HG03280 (cell line): ENCODE results near the gene ANTXR1.

ENCODE experiments used
- ATAC-seq: cut with Tn5 transposase; IDR thresholded peaks from one replicate; pipeline ENCODE4 v1.9.1; 2021; ENCODE audit warnings: mild to moderate bottlenecking, moderate library complexity; ENCODE audit not compliant: unreplicated experiment

The ANTXR1 gene

GRCh38 chr2:69001879-69002278 lies 11.1 kb upstream of the ANTXR1 start:
- no peak for ATAC-seq

GRCh38 chr2:69003731-69004130 lies 9.2 kb upstream of the ANTXR1 start:
- no peak for ATAC-seq

GRCh38 chr2:69007169-69007568 lies 5.8 kb upstream of the ANTXR1 start:
- no peak for ATAC-seq

GRCh38 chr2:69007603-69008002 lies 5.4 kb upstream of the ANTXR1 start:
- no peak for ATAC-seq

- ATAC-seq, result no peak
These were observed 2.4 kb upstream of the ANTXR1 start for GRCh38 chr2:69010437-69011194.

- ATAC-seq, result no peak
These were observed 1.3 kb upstream of the ANTXR1 start for GRCh38 chr2:69011611-69012157.

- ATAC-seq, result no peak
These were observed 453 bp upstream of the ANTXR1 start for GRCh38 chr2:69012310-69013141.

- no peak for ATAC-seq
These were observed 1.2 kb downstream of the ANTXR1 start for GRCh38 chr2:69013840-69014821.

- no peak for ATAC-seq
These were observed 4.1 kb downstream of the ANTXR1 start for GRCh38 chr2:69017080-69017479.

GRCh38 chr2:69017835-69018234 lies 4.9 kb downstream of the ANTXR1 start:
- ATAC-seq, result no peak

- no peak for ATAC-seq
These were observed 5.7 kb downstream of the ANTXR1 start for GRCh38 chr2:69018678-69019095.

- ATAC-seq, result no peak
These were observed 7.8 kb downstream of the ANTXR1 start for GRCh38 chr2:69020496-69021426.

- ATAC-seq, result no peak
These were observed 8.7 kb downstream of the ANTXR1 start for GRCh38 chr2:69021727-69022126.

- ATAC-seq, result no peak
These were observed 9.6 kb downstream of the ANTXR1 start for GRCh38 chr2:69022548-69022947.

GRCh38 chr2:69023236-69023635 lies 10.3 kb downstream of the ANTXR1 start:
- ATAC-seq, result no peak

- no peak for ATAC-seq
These were observed 13.0 kb downstream of the ANTXR1 start for GRCh38 chr2:69026026-69026425.

GRCh38 chr2:69026691-69027459 lies 13.9 kb downstream of the ANTXR1 start:
- ATAC-seq, result no peak

GRCh38 chr2:69030800-69031428 lies 17.9 kb downstream of the ANTXR1 start:
- no peak for ATAC-seq
